ENCODE results near the gene PLA2G4E.

The PLA2G4E gene

GRCh38 chr15:41981371-41982132 is 39.3 kb downstream of the PLA2G4E start:
- no peaks in the 10 kb centered on the region for H3K9me3 Mint-ChIP-seq
- no peak overlapping the region for H3K27ac Mint-ChIP-seq
- no peaks in the 10 kb centered on the region for H3K4me1 Mint-ChIP-seq
- no peaks in the 10 kb centered on the region for H3K27me3 Mint-ChIP-seq
- H3K4me3 Mint-ChIP-seq: no peak overlapping the region
- H3K36me3 Mint-ChIP-seq: no peaks in the 10 kb centered on the region

- no peaks in the 10 kb centered on the region for H3K4me1 Mint-ChIP-seq
- no peaks in the 10 kb centered on the region for H3K36me3 Mint-ChIP-seq
- no peaks in the 10 kb centered on the region for H3K27me3 Mint-ChIP-seq
- H3K27ac Mint-ChIP-seq: no peak overlapping the region
- H3K4me3 Mint-ChIP-seq: no peak overlapping the region
- no peaks in the 10 kb centered on the region for H3K9me3 Mint-ChIP-seq
Observed at GRCh38 chr15:41980654-41981323, 40.1 kb downstream of the PLA2G4E start.

GRCh38 chr15:41979493-41980266 is 41.2 kb downstream of the PLA2G4E start:
- Mint-ChIP-seq H3K36me3 (no peaks in the 10 kb centered on the region), H3K27me3 (peaks cover 3% of the 10 kb centered on the region), H3K4me3 (no peak overlapping the region), H3K9me3 (no peaks in the 10 kb centered on the region), H3K27ac (no peak overlapping the region), H3K4me1 (no peaks in the 10 kb centered on the region)

GRCh38 chr15:41978534-41978933 is 42.3 kb downstream of the PLA2G4E start:
- H3K4me1 Mint-ChIP-seq: peaks cover under 1% of the 10 kb centered on the region
- no peak overlapping the region for H3K4me3 Mint-ChIP-seq
- peaks cover 6% of the 10 kb centered on the region for H3K27me3 Mint-ChIP-seq
- H3K36me3 Mint-ChIP-seq: no peaks in the 10 kb centered on the region
- H3K27ac Mint-ChIP-seq: no peak overlapping the region
- H3K9me3 Mint-ChIP-seq: no peaks in the 10 kb centered on the region

- no peak overlapping the region for H3K4me3 Mint-ChIP-seq
- H3K36me3 Mint-ChIP-seq: no peaks in the 10 kb centered on the region
- no peaks in the 10 kb centered on the region for H3K9me3 Mint-ChIP-seq
- peaks cover 7% of the 10 kb centered on the region for H3K4me1 Mint-ChIP-seq
- H3K27ac Mint-ChIP-seq: no peak overlapping the region
- peaks cover 6% of the 10 kb centered on the region for H3K27me3 Mint-ChIP-seq
Observed at GRCh38 chr15:41977757-41978383, 43.0 kb downstream of the PLA2G4E start.

GRCh38 chr15:41975669-41976068 is 45.2 kb downstream of the PLA2G4E start:
- no peak overlapping the region for H3K4me3 Mint-ChIP-seq
- H3K9me3 Mint-ChIP-seq: no peaks in the 10 kb centered on the region
- no peak overlapping the region for H3K27ac Mint-ChIP-seq
- peaks cover 6% of the 10 kb centered on the region for H3K27me3 Mint-ChIP-seq
- no peaks in the 10 kb centered on the region for H3K36me3 Mint-ChIP-seq
- H3K4me1 Mint-ChIP-seq: peaks cover 18% of the 10 kb centered on the region

- no peaks in the 10 kb centered on the region for H3K36me3 Mint-ChIP-seq
- no peaks in the 10 kb centered on the region for H3K9me3 Mint-ChIP-seq
- no peak overlapping the region for H3K27ac Mint-ChIP-seq
- peaks cover 32% of the 10 kb centered on the region for H3K4me1 Mint-ChIP-seq
- no peak overlapping the region for H3K4me3 Mint-ChIP-seq
- H3K27me3 Mint-ChIP-seq: peaks cover 6% of the 10 kb centered on the region
Observed at GRCh38 chr15:41974041-41974440, 46.8 kb downstream of the PLA2G4E start.

GRCh38 chr15:41972253-41973242 is 48.3 kb downstream of the PLA2G4E start, which contains the start of gene EHD4:
TSS of gene EHD4 (minus strand) at chr15:41972557. CDS start at chr15:41972494, 63 bp downstream.
- Mint-ChIP-seq H3K4me1 (peaks cover 47% of the 10 kb centered on the region), H3K27ac (peak within 1 kb of the TSS; percentile 93), H3K4me3 (peak within 1 kb of the TSS; percentile 83), H3K27me3 (peaks cover 6% of the 10 kb centered on the region), H3K9me3 (no peaks in the 10 kb centered on the region), H3K36me3 (no peaks in the 10 kb centered on the region)

- peak overlapping the region; percentile 93 for H3K27ac Mint-ChIP-seq
- H3K9me3 Mint-ChIP-seq: no peaks in the 10 kb centered on the region
- peaks cover 6% of the 10 kb centered on the region for H3K27me3 Mint-ChIP-seq
- H3K4me1 Mint-ChIP-seq: peaks cover 52% of the 10 kb centered on the region
- peak overlapping the region; percentile 83 for H3K4me3 Mint-ChIP-seq
- H3K36me3 Mint-ChIP-seq: no peaks in the 10 kb centered on the region
Observed at GRCh38 chr15:41971895-41972252, 49.0 kb downstream of the PLA2G4E start.

- Mint-ChIP-seq H3K27ac (peak overlapping the region; percentile 93), H3K27me3 (peaks cover 6% of the 10 kb centered on the region), H3K36me3 (no peaks in the 10 kb centered on the region), H3K9me3 (no peaks in the 10 kb centered on the region), H3K4me3 (peak overlapping the region; percentile 83), H3K4me1 (peaks cover 55% of the 10 kb centered on the region)
Observed at GRCh38 chr15:41971089-41971894, 49.5 kb downstream of the PLA2G4E start.

GRCh38 chr15:41970456-41970855 is 50.4 kb downstream of the PLA2G4E start:
- Mint-ChIP-seq H3K27ac (peak overlapping the region; percentile 93), H3K4me3 (peak overlapping the region; percentile 83), H3K4me1 (peaks cover 61% of the 10 kb centered on the region), H3K36me3 (peaks cover 4% of the 10 kb centered on the region), H3K27me3 (peaks cover 4% of the 10 kb centered on the region), H3K9me3 (no peaks in the 10 kb centered on the region)

- H3K4me3 Mint-ChIP-seq: peak overlapping the region; percentile 83
- peaks cover 4% of the 10 kb centered on the region for H3K27me3 Mint-ChIP-seq
- peaks cover 61% of the 10 kb centered on the region for H3K4me1 Mint-ChIP-seq
- no peaks in the 10 kb centered on the region for H3K9me3 Mint-ChIP-seq
- H3K27ac Mint-ChIP-seq: peak overlapping the region; percentile 81
- H3K36me3 Mint-ChIP-seq: peaks cover 4% of the 10 kb centered on the region
Observed at GRCh38 chr15:41969851-41970431, 50.9 kb downstream of the PLA2G4E start.

- Mint-ChIP-seq H3K36me3 (peaks cover 4% of the 10 kb centered on the region), H3K9me3 (no peaks in the 10 kb centered on the region), H3K4me1 (peaks cover 61% of the 10 kb centered on the region), H3K27me3 (no peaks in the 10 kb centered on the region), H3K27ac (peak overlapping the region; percentile 77), H3K4me3 (no peak overlapping the region)
Observed at GRCh38 chr15:41968701-41969100, 52.1 kb downstream of the PLA2G4E start.
